Measurements from ENCODE around the gene BMP8B. TPM values are rescaled to one million over a fixed set of nuclear protein-coding genes. Genes with fewer than 3 reads are reported as not detected.
"Not testable (repeated sequence)": the region's sequence is repeated elsewhere in the genome, so short reads cannot be mapped to it uniquely, and the experiment has no call there.

Gene BMP8B
- total and polyA plus RNA-seq, 10 donors: 0.08 to 2.5 (median 1.1) TPM

GRCh38 chr1:39829791-39830533 lies 41.3 kb upstream of the BMP8B start:
- intact Hi-C loops (cut with DNase I; ENCODE audit: low total_unique reads): no loop called here
- DNase-seq: no peak
- no peaks in the 10 kb centered on the region for H3K9me3 ChIP-seq
- H3K36me3 ChIP-seq: no peaks in the 10 kb centered on the region
- H3K27me3 ChIP-seq (replicated peaks in 1 of 7): peaks cover 0 to 23% (median 0%) of the 10 kb centered on the region in 7 donors
- H3K4me1 ChIP-seq: peaks cover 0 to 6% (median 0%) of the 10 kb centered on the region in 6 donors
- H3K27ac ChIP-seq: no peak overlapping the region
- TF ChIP-seq POLR2A (IDR thresholded peaks at IDR 0.05) (no peak), POLR2AphosphoS5 (IDR thresholded peaks at IDR 0.05) (no peak), CTCF (IDR thresholded peaks at IDR 0.05 in 8 of 11, conservative IDR thresholded peaks at IDR 0.05 in 3 of 11) (no peak)
- 66 to 83% (median 79%) methylated on average over 6 of the region's 6 CpGs for WGBS, 5 donors
- no peak overlapping the region for H3K4me3 ChIP-seq

GRCh38 chr1:39828734-39829133 lies 40.1 kb upstream of the BMP8B start:
- H3K27me3 ChIP-seq (replicated peaks in 1 of 7): peaks cover 0 to 23% (median 0%) of the 10 kb centered on the region in 7 donors
- TF ChIP-seq POLR2A (IDR thresholded peaks at IDR 0.05) (no peak), CTCF (IDR thresholded peaks at IDR 0.05 in 8 of 11, conservative IDR thresholded peaks at IDR 0.05 in 3 of 11) (no peak), POLR2AphosphoS5 (IDR thresholded peaks at IDR 0.05) (no peak)
- no peak for DNase-seq
- no peak overlapping the region for H3K27ac ChIP-seq
- H3K36me3 ChIP-seq: no peaks in the 10 kb centered on the region
- H3K4me1 ChIP-seq: peaks cover 0 to 6% (median 0%) of the 10 kb centered on the region in 6 donors
- H3K9me3 ChIP-seq: no peaks in the 10 kb centered on the region
- H3K4me3 ChIP-seq: no peak overlapping the region
- intact Hi-C loops (cut with DNase I; ENCODE audit: low total_unique reads): no loop called here
- WGBS, 5 donors: 77 to 91% (median 87%) methylated on average over 2 of the region's 2 CpGs

- H3K4me1 ChIP-seq; intact Hi-C loops (cut with DNase I; ENCODE audit: low total_unique reads); H3K4me3 ChIP-seq; DNase-seq; H3K36me3 ChIP-seq; H3K9me3 ChIP-seq; H3K27ac ChIP-seq: not testable (repeated sequence)
- H3K27me3 ChIP-seq (replicated peaks in 1 of 7): peaks cover 0 to 25% (median 0%) of the 10 kb centered on the region in 7 donors
- 76 to 96% (median 91%) methylated on average over 6 of the region's 6 CpGs for WGBS, 5 donors
These were observed 39.6 kb upstream of the BMP8B start for GRCh38 chr1:39828255-39828654.

GRCh38 chr1:39827201-39827600 lies 38.5 kb upstream of the BMP8B start:
- WGBS, 5 donors: 71 to 88% (median 76%) methylated on average over 7 of the region's 7 CpGs
- Histone ChIP-seq H3K9me3 (no peaks in the 10 kb centered on the region), H3K27me3 (replicated peaks in 1 of 7) (peaks cover 0 to 26% (median 0%) of the 10 kb centered on the region in 7 donors), H3K27ac (no peak overlapping the region), H3K4me1 (peaks cover 0 to 6% (median 0%) of the 10 kb centered on the region in 6 donors), H3K36me3 (no peaks in the 10 kb centered on the region), H3K4me3 (no peak overlapping the region)
- TF ChIP-seq POLR2A (IDR thresholded peaks at IDR 0.05): no peak
- no peak for TF ChIP-seq CTCF (IDR thresholded peaks at IDR 0.05 in 8 of 11, conservative IDR thresholded peaks at IDR 0.05 in 3 of 11)
- TF ChIP-seq POLR2AphosphoS5 (IDR thresholded peaks at IDR 0.05): no peak
- no peak for DNase-seq
- intact Hi-C loops (cut with DNase I; ENCODE audit: low total_unique reads): no loop called here

Data from spleen (tissue), 11 donors.